ENCODE measurements around the gene MLLT10.

DNA sequence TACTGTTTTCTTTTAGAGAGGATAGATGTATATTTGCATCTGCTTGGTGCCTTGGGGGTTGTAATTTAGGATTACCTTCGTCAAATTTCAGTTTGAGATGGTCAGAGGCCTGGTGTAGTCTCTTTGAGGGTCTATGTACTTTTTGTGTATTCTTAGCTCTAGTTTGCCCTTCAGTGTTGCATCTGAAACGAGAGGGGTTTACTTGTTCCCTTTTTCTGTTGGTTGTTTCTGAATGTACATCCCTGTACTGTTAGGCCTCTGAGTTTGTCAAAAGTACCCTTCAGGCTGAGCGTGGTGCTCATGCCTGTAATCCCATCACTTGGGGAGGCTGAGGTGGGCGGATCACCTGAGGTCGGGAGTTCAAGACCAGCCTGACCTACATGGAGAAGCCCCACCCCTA, 60.0 kb downstream of the MLLT10 start:
- TF ChIP-seq, protein P1, sequence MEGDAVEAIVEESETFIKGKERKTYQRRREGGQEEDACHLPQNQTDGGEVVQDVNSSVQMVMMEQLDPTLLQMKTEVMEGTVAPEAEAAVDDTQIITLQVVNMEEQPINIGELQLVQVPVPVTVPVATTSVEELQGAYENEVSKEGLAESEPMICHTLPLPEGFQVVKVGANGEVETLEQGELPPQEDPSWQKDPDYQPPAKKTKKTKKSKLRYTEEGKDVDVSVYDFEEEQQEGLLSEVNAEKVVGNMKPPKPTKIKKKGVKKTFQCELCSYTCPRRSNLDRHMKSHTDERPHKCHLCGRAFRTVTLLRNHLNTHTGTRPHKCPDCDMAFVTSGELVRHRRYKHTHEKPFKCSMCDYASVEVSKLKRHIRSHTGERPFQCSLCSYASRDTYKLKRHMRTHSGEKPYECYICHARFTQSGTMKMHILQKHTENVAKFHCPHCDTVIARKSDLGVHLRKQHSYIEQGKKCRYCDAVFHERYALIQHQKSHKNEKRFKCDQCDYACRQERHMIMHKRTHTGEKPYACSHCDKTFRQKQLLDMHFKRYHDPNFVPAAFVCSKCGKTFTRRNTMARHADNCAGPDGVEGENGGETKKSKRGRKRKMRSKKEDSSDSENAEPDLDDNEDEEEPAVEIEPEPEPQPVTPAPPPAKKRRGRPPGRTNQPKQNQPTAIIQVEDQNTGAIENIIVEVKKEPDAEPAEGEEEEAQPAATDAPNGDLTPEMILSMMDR (IDR thresholded peaks at IDR 0.05; ENCODE audit: low read length): no peak
- no peak for TF ChIP-seq EZH2 (IDR thresholded peaks at IDR 0.05; ENCODE audit: borderline replicate concordance, low read length)
